Vagina (tissue), 2 donors: ENCODE results near the gene RCOR3.

Source experiments
- CTCF ChIP-seq, 3 experiments: fragments of 450-650 bp in 2 of 3; fragments of 200-600 bp in 1 of 3; sonication (generic) in 1 of 3; IDR thresholded peaks; one replicate each; pipeline ENCODE4 v1.5.1; 2017 to 2019; ENCODE audit warnings: antibody characterized with exemption in 3 of 3, mild to moderate bottlenecking in 2 of 3, moderate library complexity in 2 of 3
- POLR2AphosphoS5 ChIP-seq, 2 donors: sonication (generic); formaldehyde crosslinking; IDR thresholded peaks; one replicate each; pipeline ENCODE4 v1.9.0; 2017; ENCODE audit warnings: antibody characterized with exemption in 2 of 2, mild to moderate bottlenecking in 2 of 2, low read depth in 1 of 2; ENCODE audit not compliant: insufficient read depth in 1 of 2

DNA sequence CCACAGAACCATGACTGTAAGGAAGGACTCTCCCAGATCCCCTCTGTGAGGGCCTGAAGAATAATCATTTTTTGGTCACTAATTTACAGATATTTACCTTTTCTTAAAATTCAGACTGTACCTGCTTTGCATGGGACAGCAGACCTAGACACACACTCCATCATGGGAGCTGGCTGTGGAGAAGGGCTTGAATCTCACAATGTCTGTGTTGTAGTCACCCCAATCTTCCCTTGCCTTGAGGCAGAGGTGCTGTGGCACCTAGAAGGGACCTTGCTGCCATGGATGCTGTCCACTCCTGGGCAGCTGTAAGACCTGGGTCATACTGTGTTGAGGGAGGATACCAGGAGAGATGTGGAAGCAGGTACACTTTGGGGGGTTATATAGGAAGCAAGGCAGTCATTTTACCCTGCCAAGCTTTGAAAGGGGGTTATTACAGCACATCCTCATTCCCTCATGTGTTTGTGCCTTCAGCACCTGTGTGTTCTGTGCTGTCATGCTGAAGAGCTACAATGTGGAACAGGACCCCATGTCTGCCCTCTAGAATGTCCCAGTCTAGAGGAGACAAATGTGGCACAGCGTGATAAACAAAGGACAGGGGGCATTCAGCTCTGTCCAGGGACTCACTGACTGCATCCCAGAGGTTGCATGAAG, 94.5 kb downstream of the RCOR3 start:
- TF ChIP-seq POLR2AphosphoS5 (IDR thresholded peaks at IDR 0.05; ENCODE audit: insufficient read depth in 1 of 2, low read depth in 1 of 2) (no peak), CTCF (IDR thresholded peaks at IDR 0.05) (no peak)
